ACHN (cell line): Measurements from ENCODE around the gene ATP6V1F.
"Not testable (repeated sequence)": the region's sequence is repeated elsewhere in the genome, so short reads cannot be mapped to it uniquely, and the experiment has no call there.

Source experiments
- DNase-seq: peaks from one replicate; pipeline ENCODE4 v3.0.0-alpha.2; 2015
- in situ Hi-C: cut with HindIII; loops from 2 replicates; pipeline ENCODE4 v1.10.0; 2017; ENCODE audit warnings: low sequenced_read_pairs, low pct_ligation_motif_present, low pct_unique_long_range_greater_than_20kb

Gene ATP6V1F

DNA sequence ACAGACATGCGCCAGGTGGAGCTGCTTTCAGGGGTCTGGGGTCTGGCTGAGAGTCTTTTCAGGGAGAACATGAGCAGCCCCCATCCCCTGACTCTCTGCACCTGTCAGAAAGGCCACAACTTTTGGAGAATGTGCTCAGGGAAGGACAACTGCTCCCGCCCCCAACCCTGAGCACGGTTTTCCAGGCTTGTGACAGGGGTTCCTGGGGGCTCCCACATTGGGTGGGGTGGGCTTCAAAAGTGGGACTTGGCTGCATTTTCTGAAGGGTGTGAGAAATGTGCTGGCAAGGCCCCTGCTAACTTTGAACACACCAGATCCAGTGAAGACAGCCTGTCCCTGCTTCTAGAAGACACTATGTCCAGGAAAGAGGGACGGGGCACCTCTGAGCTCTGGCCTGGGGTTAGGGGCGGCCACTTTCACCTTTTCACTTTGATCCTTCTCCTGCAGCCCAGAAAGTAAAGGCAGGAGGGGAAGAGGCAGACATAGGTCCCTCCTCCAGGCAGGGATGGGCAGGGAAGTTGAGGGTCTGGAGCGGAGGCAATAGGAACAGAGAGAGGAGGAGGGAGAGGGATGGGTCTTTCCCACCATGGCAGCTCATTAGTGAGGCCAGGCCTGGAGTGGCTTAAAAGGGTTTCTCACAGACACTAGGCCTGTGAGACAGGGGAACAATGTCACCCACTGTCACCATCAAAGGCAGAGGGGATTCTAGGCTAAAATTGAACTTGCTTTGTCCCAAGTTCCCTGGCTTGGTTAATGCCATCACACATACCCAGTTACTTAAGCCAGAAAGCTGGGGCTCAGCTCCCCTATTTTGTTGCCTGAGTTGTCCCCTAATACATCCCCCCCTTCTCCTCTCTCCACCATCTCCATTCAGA, 46.3 kb downstream of the ATP6V1F start:
- DNase-seq: no peak
- in situ Hi-C loops: no loop called here

DNA sequence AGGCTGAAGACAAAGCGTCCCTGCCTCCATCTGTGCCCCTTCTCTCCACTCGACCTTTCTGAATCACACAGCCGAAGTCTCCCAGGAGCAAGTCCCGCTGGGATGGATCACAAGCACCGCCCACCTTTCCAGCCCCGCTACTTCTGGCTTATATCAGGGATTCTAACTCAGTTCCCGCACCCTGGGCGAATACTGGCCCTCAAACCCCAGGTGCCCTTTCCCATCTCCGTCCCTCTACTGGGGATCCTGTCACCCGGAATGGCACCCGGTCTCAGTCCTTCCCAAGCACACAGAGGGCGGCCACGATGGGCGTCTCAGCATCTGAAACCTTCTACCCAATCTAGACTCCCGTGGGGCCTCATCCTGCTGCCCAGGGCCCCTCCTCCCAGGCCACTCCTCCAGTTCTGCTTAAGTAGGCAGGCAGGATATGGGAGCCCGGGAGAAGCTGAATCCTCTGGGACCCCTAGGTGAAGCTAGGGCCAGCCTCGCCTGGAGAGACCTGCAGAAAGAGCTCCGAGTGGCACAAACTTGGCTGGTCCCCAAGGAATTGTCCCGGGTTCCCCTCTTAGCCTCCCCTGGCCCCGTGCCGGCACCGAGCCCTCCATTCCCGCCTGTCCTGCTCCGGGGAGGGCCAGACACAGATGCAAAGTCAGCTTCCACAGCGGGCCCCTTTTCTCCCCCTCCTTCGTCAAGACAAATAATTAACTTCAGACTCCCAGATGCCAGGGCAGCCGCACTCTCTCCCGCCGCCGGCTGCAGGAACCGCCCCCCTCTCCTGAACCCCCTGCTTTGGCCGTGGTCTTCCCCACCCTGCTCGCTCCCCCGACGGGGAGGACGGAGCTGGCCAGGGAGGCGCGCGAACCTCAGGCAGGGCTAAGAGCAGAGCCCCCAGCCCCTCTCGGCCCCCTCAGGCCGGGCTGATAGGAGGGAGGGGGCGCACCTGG, 47.2 kb downstream of the ATP6V1F start:
- in situ Hi-C loops: no loop called here
- peak; percentile 98 for DNase-seq

DNA sequence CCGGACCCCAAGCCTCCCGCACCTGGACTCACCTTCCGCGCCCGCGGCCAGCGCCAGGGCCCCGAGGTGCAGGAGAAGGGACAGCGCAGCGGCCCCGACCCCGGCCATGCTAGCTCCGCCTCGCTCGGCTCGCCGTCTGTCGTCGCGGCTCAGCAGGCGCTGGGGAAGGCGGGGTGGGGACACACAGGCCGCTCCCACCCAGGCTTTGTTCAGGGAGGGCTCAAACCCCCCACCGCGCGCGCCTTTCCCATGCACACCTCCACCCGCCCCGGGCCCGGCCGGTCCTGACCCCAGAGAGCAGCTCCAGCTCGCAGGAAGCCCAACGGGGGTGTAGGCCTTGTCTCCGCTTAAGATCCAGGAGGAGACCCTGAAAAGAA, 47.9 kb downstream of the ATP6V1F start, which contains the start of gene KCP:
KCP (minus strand) TSS at position 141 of the 377 bp plus-strand sequence; CDS start at position 108, 33 bp downstream.
- DNase-seq: peak; percentile 74
- in situ Hi-C loops: no loop called here

DNA sequence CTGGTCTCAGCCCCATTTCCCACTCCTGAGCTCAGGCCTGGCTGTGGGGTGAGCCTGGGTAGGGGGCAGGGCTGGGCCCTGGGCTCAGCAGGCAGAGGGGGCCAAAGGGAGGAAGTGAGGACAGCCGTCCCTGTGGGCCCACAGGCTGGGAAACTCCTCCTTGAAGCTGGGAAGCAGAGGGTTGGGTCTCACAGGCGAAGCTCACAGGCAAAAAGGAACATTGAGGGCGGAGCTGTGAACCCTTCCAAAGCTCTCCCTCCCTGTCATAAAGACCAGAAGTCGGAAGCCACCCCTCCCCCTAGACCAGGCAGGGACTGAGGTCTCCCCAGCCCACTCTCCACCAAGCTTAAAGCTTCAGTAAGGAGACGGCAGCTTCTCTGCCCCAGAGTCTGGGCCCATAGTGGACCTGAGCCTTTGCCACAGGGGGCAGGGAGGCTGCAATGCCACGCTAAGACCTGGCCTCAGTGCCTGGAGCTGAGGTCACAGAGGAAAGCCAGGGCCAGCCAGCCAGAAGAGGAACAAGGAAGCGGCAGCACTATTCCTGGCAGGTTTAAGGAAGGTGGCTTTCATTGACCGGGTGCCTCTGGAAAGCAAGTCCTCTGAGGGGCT, 48.9 kb downstream of the ATP6V1F start:
- in situ Hi-C loops: no loop called here
- DNase-seq: peak; percentile 71

DNA sequence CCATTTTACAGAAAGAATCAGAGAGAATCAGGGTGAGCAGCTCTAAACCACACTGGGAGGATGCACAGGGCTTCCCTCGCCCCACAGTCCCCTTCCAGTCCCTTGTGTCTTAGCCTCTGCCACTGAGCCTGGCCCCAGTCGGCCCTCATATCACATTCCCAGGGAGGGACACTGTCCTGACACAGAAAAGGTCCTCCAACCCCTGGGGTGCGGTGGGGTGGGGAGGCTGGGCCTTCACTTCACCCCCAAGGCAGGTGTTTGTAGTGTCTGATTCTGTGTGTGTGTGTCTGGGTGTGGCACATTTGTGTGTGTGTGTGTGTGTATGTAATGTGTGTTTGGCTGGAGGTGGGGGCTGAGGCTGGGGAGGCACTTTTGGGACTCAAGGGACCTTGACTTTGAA, 49.6 kb downstream of the ATP6V1F start:
- in situ Hi-C loops: no loop called here
- no peak for DNase-seq

DNA sequence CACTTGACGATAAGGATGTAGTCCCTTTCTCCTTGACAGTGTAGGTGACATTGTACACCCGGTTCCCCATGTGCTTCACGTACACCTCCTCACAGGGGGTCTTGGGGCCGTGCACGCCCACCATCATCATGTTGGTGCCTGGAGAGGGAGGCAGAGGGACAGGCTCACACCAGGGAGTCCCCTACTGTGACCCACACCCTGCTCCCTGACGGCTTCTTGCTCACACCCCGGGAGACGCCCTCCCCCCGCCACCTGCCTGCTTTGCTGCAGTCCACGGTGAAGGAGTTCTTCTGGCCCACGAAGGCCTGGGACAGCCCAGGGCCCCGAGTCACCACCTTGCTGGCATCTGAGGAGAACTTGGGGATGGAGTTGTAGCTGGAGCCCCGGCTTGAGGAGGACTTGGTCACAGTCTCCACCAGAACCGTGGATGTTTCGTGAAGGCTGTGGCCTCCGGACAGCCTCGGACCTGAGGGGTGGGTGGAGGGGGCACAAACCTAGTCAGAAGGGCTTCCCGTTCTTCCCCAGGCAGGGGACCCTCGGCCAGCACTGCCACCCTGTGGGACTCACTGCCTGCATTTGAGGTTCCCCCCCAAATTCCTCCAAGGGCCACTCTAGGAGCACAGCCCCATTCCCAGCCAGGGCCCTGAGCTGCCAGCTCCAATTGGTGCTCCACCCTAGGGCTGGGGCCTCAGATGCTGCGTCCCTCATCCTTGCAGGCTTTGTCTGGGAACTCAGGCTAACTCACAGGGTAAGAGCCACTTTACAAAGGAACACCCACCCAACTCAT, 50.2 kb downstream of the ATP6V1F start:
- in situ Hi-C loops, DNase-seq: not testable (repeated sequence)

- in situ Hi-C loops: no loop called here
- no peak for DNase-seq
Observed at GRCh38 chr7:128913870-128914565, 51.4 kb downstream of the ATP6V1F start.

- in situ Hi-C loops: no loop called here
- no peak for DNase-seq
Observed at GRCh38 chr7:128914566-128915151, 52.0 kb downstream of the ATP6V1F start.

GRCh38 chr7:128915271-128915819, 52.7 kb downstream of the ATP6V1F start:
- in situ Hi-C loops: no loop called here

More at GRCh38 chr7:128915271-128915819, 52.7 kb downstream of the ATP6V1F start:
- no peak for DNase-seq
